K562 (cell line): ENCODE data around the gene KCNT1. TPM values are rescaled to one million over a fixed set of nuclear protein-coding genes. Genes with fewer than 3 reads are reported as not detected.

Experiments
- ATAC-seq: fragments of 200-7000 bp; cut with Tn5 transposase; 3 replicates; pipeline ENCODE4 v1.9.1; 2020; ENCODE audit warnings: moderate library complexity
- BruUV-seq: library from RNA; stranded (reverse); fragments of 400-500 nt; replicated peaks from 2 replicates; lab custom pipeline; 2021; lab: Mats Ljungman, UMichigan
- CTCF ChIA-PET: fragments of 300-600 bp; formaldehyde crosslinking; extraction: SDS; loops from one replicate; lab custom pipeline; 2021; ENCODE audit warnings: low intra/inter-chr PET ratio; lab: Yijun Ruan, JAX
- POLR2A ChIA-PET: fragments of 300-600, 350-650 bp; sonication (Branson Sonifier 250); formaldehyde crosslinking; extraction: SDS; loops from one replicate; lab custom pipeline; 2021; ENCODE audit warnings: antibody characterized with exemption, inconsistent platforms; lab: Yijun Ruan, JAX
- DNase-seq, 4 experiments: peaks; one replicate each; pipeline versions ENCODE4 v3.0.0 to v3.0.0-alpha.2; 2011 to 2018; ENCODE audit warnings: low spot score in 3 of 4, mixed read lengths in 3 of 4; ENCODE audit errors: extremely low read depth in 1 of 4
- FAIRE-seq: peaks from 2 replicates; lab custom pipeline; 2011; peaks lifted over from hg19 to GRCh38; lab: Jason Lieb, UNC
- H2AFZ ChIP-seq: 2 replicates; pipeline ENCODE4 v1.6.0; 2011; ENCODE audit warnings: low read depth, low read length, control low read depth, inconsistent platforms
- H3K27ac ChIP-seq: fragments of 200-600 bp; 3 replicates; pipeline ENCODE4 v1.8.0; 2011; ENCODE audit warnings: low read depth, mild to moderate bottlenecking, control low read depth, inconsistent platforms, low read length, moderate library complexity, mixed read lengths; ENCODE audit errors: extremely low read depth
- H3K27me3 ChIP-seq, 2 experiments: fragments of 300-600 bp in 1 of 2; 2 replicates in 1 of 2; 3 replicates in 1 of 2; pipeline versions ENCODE4 v1.6.0 to v1.8.0; 2011; ENCODE audit warnings: inconsistent platforms in 2 of 2, low read length in 2 of 2, mild to moderate bottlenecking in 1 of 2, mixed read lengths in 1 of 2, moderate library complexity in 1 of 2; ENCODE audit not compliant: control insufficient read depth in 2 of 2, insufficient read depth in 2 of 2
- H3K36me3 ChIP-seq: fragments of 300-600 bp; 3 replicates; pipeline ENCODE4 v1.8.0; 2011; ENCODE audit warnings: mild to moderate bottlenecking, low read length, inconsistent platforms; ENCODE audit not compliant: control insufficient read depth, insufficient read depth
- H3K4me1 ChIP-seq, 2 experiments: fragments of 200-600 bp in 1 of 2; replicated peaks in 1 of 2; 2 replicates in 1 of 2; 3 replicates in 1 of 2; pipeline versions ENCODE4 v1.5.1 to v1.8.0; 2011; ENCODE audit warnings: inconsistent platforms in 2 of 2, low read length in 2 of 2, mild to moderate bottlenecking in 1 of 2, mixed read lengths in 1 of 2, moderate library complexity in 1 of 2; ENCODE audit not compliant: control insufficient read depth in 2 of 2, insufficient read depth in 2 of 2
- H3K4me2 ChIP-seq: 2 replicates; pipeline ENCODE4 v1.6.1; 2011; ENCODE audit warnings: low read length, control low read depth, inconsistent platforms, mixed read lengths; ENCODE audit not compliant: insufficient read depth
- H3K4me3 ChIP-seq: fragments of 200-600 bp; sonication (generic), shearing (Covaris generic); 2 replicates; pipeline ENCODE4 v1.5.1; 2016; ENCODE audit warnings: control low read depth, inconsistent platforms
- H3K79me2 ChIP-seq: fragments of 200-600 bp; 3 replicates; pipeline ENCODE4 v1.8.0; 2011; ENCODE audit warnings: low read length, inconsistent platforms; ENCODE audit not compliant: control insufficient read depth, insufficient read depth
- H3K9ac ChIP-seq, 2 experiments: 2 replicates each; pipeline versions ENCODE4 v1.6.0 to v1.6.1; 2011; ENCODE audit warnings: low read depth in 2 of 2, low read length in 2 of 2, control low read depth in 1 of 2, inconsistent platforms in 1 of 2, mild to moderate bottlenecking in 1 of 2, mixed read lengths in 1 of 2; ENCODE audit not compliant: insufficient read depth in 1 of 2
- H3K9me1 ChIP-seq: one replicate; pipeline ENCODE4 v1.6.0; 2011; ENCODE audit warnings: inconsistent platforms, mild to moderate bottlenecking, low read length, moderate library complexity; ENCODE audit not compliant: control insufficient read depth, insufficient read depth
- H3K9me3 ChIP-seq: replicated peaks from 2 replicates; pipeline ENCODE4 v1.5.1; 2011; ENCODE audit warnings: low read depth, low read length, inconsistent platforms; ENCODE audit not compliant: control insufficient read depth, insufficient read depth
- H4K20me1 ChIP-seq: replicated peaks from 2 replicates; pipeline ENCODE4 v1.6.1; 2011; ENCODE audit warnings: low read length, inconsistent platforms, mixed read lengths; ENCODE audit not compliant: control insufficient read depth, insufficient read depth
- BRD9 ChIP-seq: fragments of 450-650 bp; IDR thresholded peaks from 2 replicates; pipeline ENCODE4 v1.6.1; 2018; ENCODE audit warnings: low read depth; ENCODE audit not compliant: partially characterized antibody
- MEF2A ChIP-seq: IDR thresholded peaks from 2 replicates; pipeline ENCODE4 v1.6.1; 2011; ENCODE audit warnings: low read depth, mild to moderate bottlenecking, low read length, moderate library complexity; ENCODE audit not compliant: control insufficient read depth
- MXI1 ChIP-seq: IDR thresholded peaks from 2 replicates; pipeline ENCODE4 v1.6.1; 2011; ENCODE audit warnings: low read depth, mild to moderate bottlenecking, improper control_type of control experiment, low read length
- NFE2 ChIP-seq: IDR thresholded peaks from 2 replicates; pipeline ENCODE4 v1.6.1; 2014; ENCODE audit warnings: antibody characterized with exemption, low read depth
- POLR2G ChIP-seq: fragments of 200-400 bp; formaldehyde crosslinking; IDR thresholded peaks from 2 replicates; pipeline ENCODE4 v1.6.1; 2017; ENCODE audit warnings: low read depth, mild to moderate bottlenecking, antibody characterized with exemption, low read length, moderate library complexity
- PRPF4 ChIP-seq: fragments of 200-400 bp; formaldehyde crosslinking; IDR thresholded peaks from one replicate; pipeline ENCODE4 v1.6.1; 2017; ENCODE audit warnings: low read length, low read depth, mild to moderate bottlenecking; ENCODE audit not compliant: insufficient read depth, poor library complexity, severe bottlenecking
- RBM22 ChIP-seq: fragments of 200-400 bp; formaldehyde crosslinking; IDR thresholded peaks from 2 replicates; pipeline ENCODE4 v1.6.1; 2018; ENCODE audit warnings: low read length, low read depth; ENCODE audit not compliant: poor library complexity, severe bottlenecking
- SUPT5H ChIP-seq: fragments of 450-650 bp; IDR thresholded peaks from 2 replicates; pipeline ENCODE4 v1.6.1; 2016
- TFAP4 ChIP-seq: sonication (generic); formaldehyde crosslinking; IDR thresholded peaks from 2 replicates; pipeline ENCODE4 v1.8.0; 2022; ENCODE audit warnings: missing genetic modification reagents, mild to moderate bottlenecking, moderate library complexity, borderline replicate concordance
- THAP12 ChIP-seq: fragments of 250-450 bp; sonication (Bioruptor Pico); IDR thresholded peaks from 2 replicates; pipeline ENCODE4 v1.9.0; 2021; ENCODE audit warnings: mild to moderate bottlenecking, inconsistent platforms
- TOE1 ChIP-seq, 2 experiments: fragments of 450-650 bp in 1 of 2; sonication (generic) in 1 of 2; formaldehyde crosslinking in 1 of 2; IDR thresholded peaks; 2 replicates each; pipeline versions ENCODE4 v1.7.1 to v1.8.0; 2016 to 2022; ENCODE audit warnings: borderline replicate concordance in 2 of 2, mild to moderate bottlenecking in 2 of 2, antibody characterized with exemption in 1 of 2, inconsistent platforms in 1 of 2, low read depth in 1 of 2, missing genetic modification reagents in 1 of 2, moderate library complexity in 1 of 2
- ZBED1 ChIP-seq: IDR thresholded peaks from 2 replicates; pipeline ENCODE4 v1.6.1; 2014
- ZKSCAN8 ChIP-seq: fragments of 200-800 bp; sonication (Bioruptor generic); IDR thresholded peaks from 2 replicates; pipeline ENCODE4 v1.6.1; 2016; ENCODE audit warnings: missing genetic modification characterization, missing compliant biosample characterization
- ZNF140 ChIP-seq: fragments of 250-450 bp; sonication (Bioruptor Pico); IDR thresholded peaks from 2 replicates; pipeline ENCODE4 v1.8.0; 2021; ENCODE audit warnings: moderate library complexity, mild to moderate bottlenecking, inconsistent platforms
- WGBS: fragments of 100-300 bp; shearing (Covaris generic); methylation state at CpG from one replicate; pipeline ENCODE4 v1.1.6; 2016; ENCODE audit warnings: low coverage, mixed read lengths; ENCODE audit not compliant: insufficient coverage; ENCODE audit errors: missing lambda C conversion rate; 5-methylcytosine and 5-hydroxymethylcytosine counted together
- in situ Hi-C: fragments of 300-500 bp; cut with MboI; formaldehyde crosslinking; loops from 4 replicates; pipeline ENCODE4 v1.15.0; 2018; ENCODE audit warnings: inconsistent platforms, mixed read lengths
- intact Hi-C: fragments of 100-400 bp; cut with micrococcal nuclease; formaldehyde crosslinking; loops from 2 replicates; pipeline ENCODE4 v1.14.2; 2022
- polyA plus RNA-seq, 8 experiments: library from polyadenylated mRNA; depleted of rRNA in 4 of 8; stranded (reverse) in 5 of 8; unstranded in 3 of 8; fragments of >200 nt; fragmentation: Nextera tagmentation in 2 of 8; fragmentation: Illumina TruSeq in 1 of 8; extraction: Ambion mirVana in 2 of 8; extraction: Trizol in 1 of 8; gene quantifications; 2 replicates each; pipeline versions ENCODE4 v1.2.1 to v1.2.3, GENCODE V29; 2011 to 2014; ENCODE audit warnings: inconsistent platforms in 1 of 8, missing spikeins in 1 of 8
- total RNA-seq, 7 experiments: library from RNA; depleted of rRNA in 6 of 7; stranded (reverse); fragments of >200 nt in 6 of 7; fragmentation: Illumina TruSeq in 2 of 7; extraction: Trizol in 2 of 7; gene quantifications; 2 replicates each; pipeline versions ENCODE4 v1.2.1 to v1.2.3, GENCODE V29; 2011 to 2021; ENCODE audit warnings: low replicate concordance in 1 of 7

The KCNT1 gene
- total and polyA plus RNA-seq, 9 of the 15 experiments (the other 6 are each of a cell fraction or from before 2014, with no cell fraction given): 0.05 TPM; not detected in 8

- intact Hi-C loops (no loop called here), in situ Hi-C loops (no loop called here)
- no peak overlapping the region for H2AFZ ChIP-seq
- BruUV-seq: no TSS peak
- peaks cover 0 to 20% of the 10 kb centered on the region in 2 experiments; a peak in 2 of 5 replicates for H3K4me1 ChIP-seq
- H3K4me3 ChIP-seq: no peak overlapping the region
- ChIA-PET CTCF (no interaction called here), POLR2A (interaction anchor here (0.6 kb wide), 1 partner anchor 9 kb away, joined by 3 read pairs; no protein-coding TSS in a partner anchor)
- peaks cover 4 to 5% of the 10 kb centered on the region in 2 experiments; a peak in 2 of 5 replicates for H3K27me3 ChIP-seq
- ATAC-seq (no peak), DNase-seq (no peak), FAIRE-seq (no peak)
- no peaks in the 10 kb centered on the region; the same call in 1 of the 2 replicates for H3K9me3 ChIP-seq
- peaks cover 8% of the 10 kb centered on the region; the same call in 1 of the 3 replicates for H3K36me3 ChIP-seq
- no peak overlapping the region for H3K27ac ChIP-seq
- H3K4me2 ChIP-seq: no peak overlapping the region
- no peak overlapping the region for H3K9ac ChIP-seq
- no peak for TF ChIP-seq BRD9
- TF ChIP-seq ZNF140: no peak
- TF ChIP-seq MXI1: no peak
- TF ChIP-seq ZBED1: no peak
- TF ChIP-seq NFE2: no peak
- no peak for TF ChIP-seq ZKSCAN8 (CRISPR knock-in tag)
- TF ChIP-seq TOE1 (IDR thresholded peaks at IDR 0.05; ENCODE audit: borderline replicate concordance): no peak
- TF ChIP-seq TOE1 (CRISPR knock-in tag; IDR thresholded peaks at IDR 0.05; ENCODE audit: borderline replicate concordance, low read depth): no peak
- TF ChIP-seq RBM22: peak; percentile 28
- no peak for TF ChIP-seq THAP12 (CRISPR knock-in tag)
- TF ChIP-seq TFAP4 (CRISPR knock-in tag): no peak
- no peak for TF ChIP-seq PRPF4
- TF ChIP-seq POLR2G: peak; percentile 45; the same call in 1 of the 2 replicates
- no peak for TF ChIP-seq MEF2A
- TF ChIP-seq SUPT5H: no peak
- no peaks in the 10 kb centered on the region for H4K20me1 ChIP-seq
- H3K79me2 ChIP-seq: no peaks in the 10 kb centered on the region
- no peaks in the 10 kb centered on the region for H3K9me1 ChIP-seq
- 78% methylated on average over 18 of the region's 22 CpGs for WGBS
These were observed 103.5 kb downstream of the KCNT1 start for GRCh38 chr9:135805422-135806022.
